ENCODE data around the gene DDR2. TPM values are rescaled to one million over a fixed set of nuclear protein-coding genes. Genes with fewer than 3 reads are reported as not detected.

The DDR2 gene
- total RNA-seq, 1 experiment from 2014 or later, result 0.52 TPM

GRCh38 chr1:162625679-162626078 is 6.6 kb upstream of the DDR2 start:
- Histone ChIP-seq H4K91ac (ENCODE audit: insufficient read length, low read depth, low read length) (no peak overlapping the region), H3K14ac (ENCODE audit: insufficient read depth, low read length) (no peak overlapping the region), H3K4me2 (ENCODE audit: insufficient read depth, insufficient read length, low read length) (no peak overlapping the region), H3K9ac (ENCODE audit: extremely low read depth, insufficient read length, low read length) (no peak overlapping the region), H2BK15ac (ENCODE audit: low read depth, low read length) (no peak overlapping the region), H2BK12ac (ENCODE audit: insufficient read length, low read depth, low read length) (no peak overlapping the region), H3K23me2 (ENCODE audit: insufficient read length, low read depth, low read length, poor library complexity, severe bottlenecking) (no peaks in the 10 kb centered on the region), H3K79me1 (ENCODE audit: insufficient read depth, low read depth, low read length, poor library complexity, severe bottlenecking) (no peaks in the 10 kb centered on the region), H2BK120ac (ENCODE audit: low read depth, low read length, poor library complexity, severe bottlenecking) (no peak overlapping the region), H3K27me3 (ENCODE audit: insufficient read depth, low read length) (no peaks in the 10 kb centered on the region), H3K79me2 (ENCODE audit: insufficient read depth, low read length) (no peaks in the 10 kb centered on the region), H4K8ac (replicated peaks; ENCODE audit: insufficient read length, low read depth, low read length) (no peak overlapping the region), H4K5ac (ENCODE audit: insufficient read length, low read depth, low read length) (no peak overlapping the region), H2AK5ac (ENCODE audit: insufficient read length, low read length) (no peak overlapping the region), H3K4me1 (ENCODE audit: insufficient read depth, low read length) (no peaks in the 10 kb centered on the region), H2BK20ac (ENCODE audit: low read depth, low read length, poor library complexity, severe bottlenecking) (no peak overlapping the region), H3K4ac (ENCODE audit: low read depth, low read length) (no peak overlapping the region), H3K23ac (ENCODE audit: insufficient read length, low read depth, low read length) (no peak overlapping the region), H3K18ac (ENCODE audit: insufficient read length, low read depth, low read length) (no peak overlapping the region), H3K56ac (ENCODE audit: insufficient read length, low read depth, low read length) (no peak overlapping the region), H2AFZ (ENCODE audit: low read length) (no peak overlapping the region), H2BK5ac (ENCODE audit: insufficient read length, low read length) (no peak overlapping the region), H4K20me1 (ENCODE audit: control insufficient read depth, insufficient read depth, insufficient read length) (no peaks in the 10 kb centered on the region), H3T11ph (ENCODE audit: low read length) (no peak overlapping the region), H3K27ac (ENCODE audit: insufficient read length, low read depth, low read length) (no peak overlapping the region), H3K9me3 (ENCODE audit: control insufficient read depth, low read depth, low read length) (no peaks in the 10 kb centered on the region)
- no peaks in the 10 kb centered on the region for H3K9me3 Mint-ChIP-seq
- H3K27ac Mint-ChIP-seq, result no peak overlapping the region
- no peaks in the 10 kb centered on the region for H3K4me1 Mint-ChIP-seq
- no CpG with 5 or more reads among the region's 2 CpGs for WGBS (ENCODE audit: extremely low coverage, insufficient read length, low lambda C conversion rate)
- no peak for TF ChIP-seq CTCF (conservative IDR thresholded peaks at IDR 0.05)
- H3K4me3 Mint-ChIP-seq, result no peak overlapping the region
- DNase-seq, result no peak
- no peaks in the 10 kb centered on the region for H3K36me3 Mint-ChIP-seq (ENCODE audit: insufficient read depth in 1 of 3, low read depth in 3 of 3)
- H3K27me3 Mint-ChIP-seq (ENCODE audit: low read depth), result peaks cover 2% of the 10 kb centered on the region; the same call in 1 of the 2 replicates
